Measurements from ENCODE around the gene SLC1A7. TPM values are rescaled to one million over a fixed set of nuclear protein-coding genes. Genes with fewer than 3 reads are reported as not detected.

The SLC1A7 gene
- total and polyA plus RNA-seq, 4 donors: 0.21 to 0.67 (median 0.43) TPM

DNA sequence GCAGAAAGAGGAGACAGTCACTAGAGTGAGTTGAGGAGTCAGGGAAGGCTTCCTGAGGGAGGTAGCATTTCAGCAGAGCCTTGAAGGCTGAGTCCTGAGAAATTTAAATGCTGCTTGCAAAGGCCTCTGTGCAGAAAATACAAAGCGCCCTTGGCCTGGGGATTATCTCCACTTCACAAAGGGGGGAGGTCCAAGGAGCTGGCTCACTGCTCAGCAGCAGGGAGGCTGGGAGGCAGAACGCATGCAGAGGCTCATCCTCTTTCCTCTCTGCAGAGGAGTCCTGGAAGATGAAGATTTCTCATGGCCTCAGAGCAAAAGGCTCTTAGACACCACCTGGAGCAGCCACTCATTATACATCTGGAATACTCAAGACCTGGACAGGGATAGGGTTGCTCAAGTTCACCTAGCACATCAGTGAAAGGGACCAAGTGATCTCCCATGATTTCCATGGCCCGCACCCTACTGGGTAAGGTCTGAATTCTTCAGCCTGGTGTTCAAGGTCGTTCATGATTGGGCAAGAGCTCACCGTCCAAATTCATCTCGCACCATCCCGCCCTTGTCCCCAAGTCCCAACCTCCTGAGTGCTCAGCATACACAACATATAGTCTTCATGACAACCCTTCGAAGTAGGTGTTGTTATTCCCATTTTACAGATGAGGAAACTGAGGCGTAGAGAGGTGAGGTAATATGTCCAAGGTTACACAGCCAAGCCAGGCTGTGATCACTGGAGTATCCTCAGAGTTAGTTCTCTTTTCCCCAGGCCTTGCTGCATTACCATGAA, 9.0 kb downstream of the SLC1A7 start:
- Histone ChIP-seq H3K36me3 (ENCODE audit: control insufficient read depth in 4 of 4, insufficient read depth in 3 of 4, low read depth in 1 of 4, low read length in 3 of 4) (no peaks in the 10 kb centered on the region), H3K9ac (ENCODE audit: low read depth in 1 of 2, low read length in 2 of 2) (no peak overlapping the region), H3K4me3 (ENCODE audit: low read depth in 1 of 3, low read length in 3 of 3) (no peak overlapping the region), H3K27ac (ENCODE audit: low read depth in 1 of 2, low read length in 2 of 2) (no peak overlapping the region), H3K4me1 (ENCODE audit: control insufficient read depth in 4 of 4, insufficient read depth in 4 of 4, low read length in 3 of 4) (peaks cover 0 to 4% (median 0%) of the 10 kb centered on the region in 4 donors), H3K27me3 (ENCODE audit: control insufficient read depth in 4 of 4, insufficient read depth in 4 of 4, low read length in 3 of 4) (no peaks in the 10 kb centered on the region), H3K9me3 (ENCODE audit: control insufficient read depth in 4 of 4, low read length in 3 of 4) (no peaks in the 10 kb centered on the region)
- TF ChIP-seq, protein P1, sequence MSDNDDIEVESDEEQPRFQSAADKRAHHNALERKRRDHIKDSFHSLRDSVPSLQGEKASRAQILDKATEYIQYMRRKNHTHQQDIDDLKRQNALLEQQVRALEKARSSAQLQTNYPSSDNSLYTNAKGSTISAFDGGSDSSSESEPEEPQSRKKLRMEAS (IDR thresholded peaks at IDR 0.05): no peak
- TF ChIP-seq TAF1 (conservative IDR thresholded peaks at IDR 0.05): no peak
- TF ChIP-seq JUND (IDR thresholded peaks at IDR 0.05): no peak
- TF ChIP-seq YY1 (IDR thresholded peaks at IDR 0.05): no peak
- no peak for TF ChIP-seq SP1 (IDR thresholded peaks at IDR 0.05)
- no peak for TF ChIP-seq HNF4G (IDR thresholded peaks at IDR 0.05)
- no peak for TF ChIP-seq NR2F2 (IDR thresholded peaks at IDR 0.05)
- TF ChIP-seq, protein P2, sequence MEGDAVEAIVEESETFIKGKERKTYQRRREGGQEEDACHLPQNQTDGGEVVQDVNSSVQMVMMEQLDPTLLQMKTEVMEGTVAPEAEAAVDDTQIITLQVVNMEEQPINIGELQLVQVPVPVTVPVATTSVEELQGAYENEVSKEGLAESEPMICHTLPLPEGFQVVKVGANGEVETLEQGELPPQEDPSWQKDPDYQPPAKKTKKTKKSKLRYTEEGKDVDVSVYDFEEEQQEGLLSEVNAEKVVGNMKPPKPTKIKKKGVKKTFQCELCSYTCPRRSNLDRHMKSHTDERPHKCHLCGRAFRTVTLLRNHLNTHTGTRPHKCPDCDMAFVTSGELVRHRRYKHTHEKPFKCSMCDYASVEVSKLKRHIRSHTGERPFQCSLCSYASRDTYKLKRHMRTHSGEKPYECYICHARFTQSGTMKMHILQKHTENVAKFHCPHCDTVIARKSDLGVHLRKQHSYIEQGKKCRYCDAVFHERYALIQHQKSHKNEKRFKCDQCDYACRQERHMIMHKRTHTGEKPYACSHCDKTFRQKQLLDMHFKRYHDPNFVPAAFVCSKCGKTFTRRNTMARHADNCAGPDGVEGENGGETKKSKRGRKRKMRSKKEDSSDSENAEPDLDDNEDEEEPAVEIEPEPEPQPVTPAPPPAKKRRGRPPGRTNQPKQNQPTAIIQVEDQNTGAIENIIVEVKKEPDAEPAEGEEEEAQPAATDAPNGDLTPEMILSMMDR (IDR thresholded peaks at IDR 0.05; ENCODE audit: low read depth, low read length, missing input control): no peak
- TF ChIP-seq, protein P3, sequence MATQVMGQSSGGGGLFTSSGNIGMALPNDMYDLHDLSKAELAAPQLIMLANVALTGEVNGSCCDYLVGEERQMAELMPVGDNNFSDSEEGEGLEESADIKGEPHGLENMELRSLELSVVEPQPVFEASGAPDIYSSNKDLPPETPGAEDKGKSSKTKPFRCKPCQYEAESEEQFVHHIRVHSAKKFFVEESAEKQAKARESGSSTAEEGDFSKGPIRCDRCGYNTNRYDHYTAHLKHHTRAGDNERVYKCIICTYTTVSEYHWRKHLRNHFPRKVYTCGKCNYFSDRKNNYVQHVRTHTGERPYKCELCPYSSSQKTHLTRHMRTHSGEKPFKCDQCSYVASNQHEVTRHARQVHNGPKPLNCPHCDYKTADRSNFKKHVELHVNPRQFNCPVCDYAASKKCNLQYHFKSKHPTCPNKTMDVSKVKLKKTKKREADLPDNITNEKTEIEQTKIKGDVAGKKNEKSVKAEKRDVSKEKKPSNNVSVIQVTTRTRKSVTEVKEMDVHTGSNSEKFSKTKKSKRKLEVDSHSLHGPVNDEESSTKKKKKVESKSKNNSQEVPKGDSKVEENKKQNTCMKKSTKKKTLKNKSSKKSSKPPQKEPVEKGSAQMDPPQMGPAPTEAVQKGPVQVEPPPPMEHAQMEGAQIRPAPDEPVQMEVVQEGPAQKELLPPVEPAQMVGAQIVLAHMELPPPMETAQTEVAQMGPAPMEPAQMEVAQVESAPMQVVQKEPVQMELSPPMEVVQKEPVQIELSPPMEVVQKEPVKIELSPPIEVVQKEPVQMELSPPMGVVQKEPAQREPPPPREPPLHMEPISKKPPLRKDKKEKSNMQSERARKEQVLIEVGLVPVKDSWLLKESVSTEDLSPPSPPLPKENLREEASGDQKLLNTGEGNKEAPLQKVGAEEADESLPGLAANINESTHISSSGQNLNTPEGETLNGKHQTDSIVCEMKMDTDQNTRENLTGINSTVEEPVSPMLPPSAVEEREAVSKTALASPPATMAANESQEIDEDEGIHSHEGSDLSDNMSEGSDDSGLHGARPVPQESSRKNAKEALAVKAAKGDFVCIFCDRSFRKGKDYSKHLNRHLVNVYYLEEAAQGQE (IDR thresholded peaks at IDR 0.05): no peak
- no peak for TF ChIP-seq EGR1 (IDR thresholded peaks at IDR 0.05; ENCODE audit: low read depth in 2 of 2)
- no peak for TF ChIP-seq GABPA (IDR thresholded peaks at IDR 0.05 in 1 of 2, conservative IDR thresholded peaks at IDR 0.05 in 1 of 2)
- TF ChIP-seq FOXA1 (IDR thresholded peaks at IDR 0.05): no peak
- TF ChIP-seq FOXA2 (IDR thresholded peaks at IDR 0.05): no peak
- WGBS: 83% methylated on average over 9 of the region's 9 CpGs
- no peak for DNase-seq (ENCODE audit: low spot score)

DNA sequence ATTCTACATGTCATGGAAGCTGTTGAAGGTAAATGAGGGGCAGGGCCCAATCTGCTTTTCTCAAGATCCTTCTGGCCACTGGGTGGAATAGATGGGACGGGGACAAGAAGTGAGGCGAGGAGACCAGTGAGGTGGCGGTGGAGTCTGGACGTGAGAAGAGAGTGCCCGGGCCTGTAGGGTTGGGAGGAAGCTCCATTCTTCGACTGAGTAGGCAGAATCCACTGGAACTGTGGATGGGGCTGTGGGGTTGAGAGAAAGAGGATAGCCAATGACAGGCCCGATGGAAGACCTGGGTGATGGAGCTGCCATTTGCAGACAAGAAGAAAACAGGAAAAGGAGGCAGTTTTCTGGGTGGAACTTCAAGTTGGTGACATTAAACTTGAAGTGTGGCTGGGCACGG, 10.3 kb downstream of the SLC1A7 start:
- WGBS: 82% methylated on average over 8 of the region's 8 CpGs
- no peaks in the 10 kb centered on the region for H3K9me3 ChIP-seq (ENCODE audit: control insufficient read depth in 4 of 4, low read length in 3 of 4)
- no peaks in the 10 kb centered on the region for H3K36me3 ChIP-seq (ENCODE audit: control insufficient read depth in 4 of 4, insufficient read depth in 3 of 4, low read depth in 1 of 4, low read length in 3 of 4)
- DNase-seq (ENCODE audit: low spot score): no peak
- H3K4me3 ChIP-seq (ENCODE audit: low read depth in 1 of 3, low read length in 3 of 3): no peak overlapping the region
- peaks cover 0 to 4% (median 0%) of the 10 kb centered on the region in 4 donors for H3K4me1 ChIP-seq (ENCODE audit: control insufficient read depth in 4 of 4, insufficient read depth in 4 of 4, low read length in 3 of 4)
- H3K9ac ChIP-seq (ENCODE audit: low read depth in 1 of 2, low read length in 2 of 2): no peak overlapping the region
- H3K27ac ChIP-seq (ENCODE audit: low read depth in 1 of 2, low read length in 2 of 2): no peak overlapping the region
- H3K27me3 ChIP-seq (ENCODE audit: control insufficient read depth in 4 of 4, insufficient read depth in 4 of 4, low read length in 3 of 4): no peaks in the 10 kb centered on the region
- TF ChIP-seq FOXA2 (IDR thresholded peaks at IDR 0.05): no peak
- TF ChIP-seq HNF4A (conservative IDR thresholded peaks at IDR 0.05): no peak
- TF ChIP-seq, protein P4, sequence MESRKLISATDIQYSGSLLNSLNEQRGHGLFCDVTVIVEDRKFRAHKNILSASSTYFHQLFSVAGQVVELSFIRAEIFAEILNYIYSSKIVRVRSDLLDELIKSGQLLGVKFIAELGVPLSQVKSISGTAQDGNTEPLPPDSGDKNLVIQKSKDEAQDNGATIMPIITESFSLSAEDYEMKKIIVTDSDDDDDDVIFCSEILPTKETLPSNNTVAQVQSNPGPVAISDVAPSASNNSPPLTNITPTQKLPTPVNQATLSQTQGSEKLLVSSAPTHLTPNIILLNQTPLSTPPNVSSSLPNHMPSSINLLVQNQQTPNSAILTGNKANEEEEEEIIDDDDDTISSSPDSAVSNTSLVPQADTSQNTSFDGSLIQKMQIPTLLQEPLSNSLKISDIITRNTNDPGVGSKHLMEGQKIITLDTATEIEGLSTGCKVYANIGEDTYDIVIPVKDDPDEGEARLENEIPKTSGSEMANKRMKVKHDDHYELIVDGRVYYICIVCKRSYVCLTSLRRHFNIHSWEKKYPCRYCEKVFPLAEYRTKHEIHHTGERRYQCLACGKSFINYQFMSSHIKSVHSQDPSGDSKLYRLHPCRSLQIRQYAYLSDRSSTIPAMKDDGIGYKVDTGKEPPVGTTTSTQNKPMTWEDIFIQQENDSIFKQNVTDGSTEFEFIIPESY (IDR thresholded peaks at IDR 0.05): no peak
- TF ChIP-seq YY1 (IDR thresholded peaks at IDR 0.05): no peak
- TF ChIP-seq, protein P1 (IDR thresholded peaks at IDR 0.05): no peak
- no peak for TF ChIP-seq GABPA (IDR thresholded peaks at IDR 0.05 in 1 of 2, conservative IDR thresholded peaks at IDR 0.05 in 1 of 2)
- no peak for TF ChIP-seq JUND (IDR thresholded peaks at IDR 0.05)
- TF ChIP-seq, protein P5, sequence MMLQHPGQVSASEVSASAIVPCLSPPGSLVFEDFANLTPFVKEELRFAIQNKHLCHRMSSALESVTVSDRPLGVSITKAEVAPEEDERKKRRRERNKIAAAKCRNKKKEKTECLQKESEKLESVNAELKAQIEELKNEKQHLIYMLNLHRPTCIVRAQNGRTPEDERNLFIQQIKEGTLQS (IDR thresholded peaks at IDR 0.05): no peak
- TF ChIP-seq NR2F2 (IDR thresholded peaks at IDR 0.05): no peak
- no peak for TF ChIP-seq RXRA (IDR thresholded peaks at IDR 0.05)
- TF ChIP-seq, protein P2 (IDR thresholded peaks at IDR 0.05; ENCODE audit: low read depth, low read length, missing input control): no peak
- TF ChIP-seq HNF4G (IDR thresholded peaks at IDR 0.05): no peak
- TF ChIP-seq FOXA1 (IDR thresholded peaks at IDR 0.05): no peak
- TF ChIP-seq EGR1 (IDR thresholded peaks at IDR 0.05; ENCODE audit: low read depth in 2 of 2): no peak
- no peak for TF ChIP-seq TAF1 (conservative IDR thresholded peaks at IDR 0.05)
- no peak for TF ChIP-seq SP1 (IDR thresholded peaks at IDR 0.05)
- no peak for TF ChIP-seq RAD21 (IDR thresholded peaks at IDR 0.05)
